Activated gamma-delta T cell treated with Interleukin-2 at 50 U/mL for 16 hours (primary cell): Measurements from ENCODE around the gene SHC3.

ENCODE experiments used
- DNase-seq: peaks from one replicate; pipeline ENCODE4 v3.0.0-alpha.2; 2020

The SHC3 gene

DNA sequence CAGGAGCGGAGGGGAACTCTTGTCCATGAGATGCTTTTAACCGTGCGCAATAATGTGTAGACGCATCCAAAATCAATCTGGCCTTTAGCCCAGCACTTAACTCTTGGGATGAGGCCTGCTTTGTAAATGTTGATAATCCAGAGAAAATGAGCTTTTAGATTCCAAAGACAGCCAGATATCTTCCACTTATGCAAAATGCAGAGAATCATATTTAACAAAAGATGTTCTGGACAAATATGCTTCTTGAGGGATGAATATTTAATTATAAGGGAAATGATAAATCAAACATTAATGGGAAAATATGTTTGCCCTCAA, 181.7 kb downstream of the SHC3 start:
- no peak for DNase-seq

DNA sequence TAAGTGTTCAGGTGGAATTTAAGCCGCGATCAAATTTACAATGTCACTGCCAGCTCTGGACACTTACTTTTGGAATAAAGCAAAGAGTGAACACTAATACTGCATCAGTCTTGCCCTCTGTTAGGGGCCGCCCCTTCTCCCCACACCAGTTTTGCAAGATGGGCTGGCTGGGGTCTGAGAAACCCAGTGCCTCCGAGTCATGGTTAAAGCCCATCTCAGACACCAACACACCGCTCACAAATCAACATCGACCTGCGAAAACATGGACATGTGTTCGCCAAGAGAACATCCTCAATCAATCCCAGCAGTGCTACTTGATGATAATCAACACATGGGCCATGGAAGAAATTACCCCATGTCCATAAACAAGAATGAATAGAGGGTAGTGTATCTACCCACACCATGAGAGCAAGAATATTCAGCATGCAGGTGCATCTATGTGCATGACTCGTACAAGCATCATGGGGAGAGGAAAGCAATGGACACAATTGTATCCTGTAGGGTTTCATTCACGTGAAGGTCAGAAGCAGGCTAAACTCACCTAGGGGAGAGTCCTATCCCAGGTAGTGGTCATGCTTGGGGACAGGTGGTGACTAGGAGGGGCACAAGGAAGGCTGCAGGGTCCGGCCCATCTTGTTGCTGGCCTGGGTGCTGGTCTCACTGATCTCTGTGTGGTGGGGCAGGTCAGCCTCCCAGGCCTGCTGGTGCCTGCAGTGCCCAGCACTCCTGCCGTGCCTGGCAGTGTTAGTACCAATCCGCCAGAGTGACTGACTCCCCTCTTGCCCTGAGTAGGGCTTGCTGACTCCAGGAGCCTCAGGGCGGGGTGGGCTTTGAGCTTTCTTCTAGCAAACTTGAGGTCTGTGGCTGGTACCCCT, 182.3 kb downstream of the SHC3 start:
- no peak for DNase-seq

DNA sequence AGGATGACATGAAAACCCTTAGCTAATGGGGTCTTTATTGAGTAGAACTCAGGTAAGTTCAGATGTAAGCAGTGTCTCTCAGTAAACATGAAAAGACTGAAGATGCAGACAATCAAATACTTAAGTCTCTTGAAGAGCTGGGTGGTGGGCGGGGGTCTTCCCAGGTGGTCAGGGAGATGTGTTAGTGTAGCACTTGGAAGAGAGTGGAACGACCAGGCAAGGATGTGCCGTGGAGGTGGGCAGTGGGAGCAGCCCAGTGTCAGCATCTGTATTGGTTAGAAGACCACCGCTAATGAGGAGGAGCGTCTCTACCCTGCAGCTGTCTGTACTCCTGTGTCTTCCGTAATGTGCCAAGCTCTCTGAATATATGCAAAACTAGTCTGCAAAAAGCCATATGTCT, 183.0 kb downstream of the SHC3 start:
- DNase-seq, result no peak

GRCh38 chr9:88995200-88995577, 183.4 kb downstream of the SHC3 start:
- DNase-seq, result no peak

GRCh38 chr9:88994469-88995199, 184.0 kb downstream of the SHC3 start:
- no peak for DNase-seq

DNA sequence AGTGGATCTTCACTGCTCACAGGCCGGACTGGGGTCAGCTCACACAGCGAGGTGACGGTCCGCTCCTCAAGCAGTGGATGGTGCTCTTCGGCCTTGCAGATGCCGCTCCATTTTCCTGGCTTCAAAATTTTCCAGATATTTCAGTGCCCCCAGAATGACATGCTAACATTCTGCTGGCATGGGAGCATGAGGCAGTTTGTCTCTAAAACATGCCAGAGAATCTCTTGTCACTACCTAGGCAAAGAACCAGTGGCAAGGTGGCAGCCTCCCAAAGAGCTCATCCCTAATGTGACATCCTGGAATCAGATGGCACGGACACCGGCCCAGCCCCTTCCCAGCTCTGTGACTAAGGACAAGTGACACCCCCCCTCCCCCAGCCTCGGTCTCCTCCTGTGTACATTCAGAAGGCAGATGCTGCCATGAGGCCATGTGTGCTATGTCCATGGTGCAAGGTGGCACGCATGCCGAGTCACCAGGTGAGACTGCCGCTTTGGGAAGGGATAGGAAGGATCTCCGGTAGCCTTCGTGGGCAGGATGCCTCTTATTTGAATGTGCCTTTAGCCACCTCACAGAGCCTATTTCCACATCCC, 184.7 kb downstream of the SHC3 start:
- DNase-seq, result no peak

- DNase-seq, result no peak
Observed at GRCh38 chr9:88993327-88993726, 185.3 kb downstream of the SHC3 start.

DNA sequence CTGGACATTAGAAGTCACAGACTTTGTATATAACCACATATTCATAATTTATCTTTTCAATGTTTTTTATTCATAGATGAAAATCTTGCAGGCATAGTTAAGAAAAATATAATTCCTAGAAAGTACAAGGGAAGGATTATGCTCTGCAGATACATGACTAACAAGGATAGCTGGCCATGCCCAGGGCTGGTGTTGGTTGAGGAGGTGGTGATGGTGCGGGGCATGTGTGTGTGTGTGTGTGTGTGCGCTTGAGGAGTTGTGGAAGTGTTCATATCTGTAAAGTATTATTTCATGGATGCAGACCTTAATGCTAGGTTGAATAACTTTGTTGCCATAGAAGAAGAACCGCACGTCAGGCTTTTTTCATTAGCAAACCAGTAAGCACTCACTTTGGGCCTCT, 186.1 kb downstream of the SHC3 start:
- no peak for DNase-seq

DNA sequence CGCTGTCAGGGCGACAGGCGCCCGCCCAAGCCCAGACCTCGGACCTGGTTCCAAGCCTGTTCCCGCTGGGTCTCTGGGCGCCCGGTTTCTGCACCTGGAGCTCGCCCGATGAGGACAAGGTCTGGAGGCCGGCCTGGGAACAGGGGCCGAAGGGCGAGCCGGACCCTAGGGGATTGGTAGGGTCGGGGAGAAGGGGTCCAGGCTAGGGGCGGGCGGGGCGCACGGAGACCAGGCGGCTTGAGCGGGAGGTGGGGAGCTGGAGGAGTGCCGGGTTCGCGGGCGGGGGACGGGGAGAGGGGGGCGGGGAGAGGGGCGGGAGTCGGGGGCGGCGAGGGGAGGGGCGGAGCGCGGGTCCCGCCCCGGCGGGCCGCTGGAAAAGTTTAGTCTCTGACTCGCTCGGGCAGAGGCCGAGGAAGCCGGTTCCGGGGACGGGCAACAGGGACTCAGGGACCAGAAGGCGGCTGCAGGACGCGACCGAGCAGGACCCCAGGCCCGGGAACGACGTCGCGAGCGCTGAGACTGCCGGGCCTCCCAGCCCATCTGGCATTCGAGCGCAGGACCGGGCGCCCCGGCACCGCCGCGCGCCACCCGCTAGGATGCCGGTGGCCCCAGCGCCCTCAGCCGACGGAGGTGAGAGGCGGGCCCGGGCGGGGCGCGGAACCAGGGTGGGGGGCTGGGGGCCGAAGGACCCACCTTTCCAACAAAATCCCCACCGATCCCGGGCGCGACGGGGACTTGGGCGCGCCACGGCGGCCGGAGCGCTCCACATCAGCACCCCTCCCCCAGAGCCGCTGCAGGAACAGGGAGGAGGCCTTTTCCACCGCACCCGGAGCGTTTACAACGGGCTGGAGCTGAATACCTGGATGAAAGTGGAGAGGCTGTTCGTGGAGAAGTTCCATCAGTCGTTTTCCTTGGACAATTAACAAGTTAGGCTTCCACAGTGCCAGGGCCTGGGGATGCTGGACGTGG, 187.3 kb downstream of the SHC3 start, which contains the start of gene S1PR3:
TSS of gene S1PR3 (plus strand) at position 403 of the 969 bp plus-strand sequence. CDS start 9,733 bp downstream, outside the sequence.
- no peak for DNase-seq

DNA sequence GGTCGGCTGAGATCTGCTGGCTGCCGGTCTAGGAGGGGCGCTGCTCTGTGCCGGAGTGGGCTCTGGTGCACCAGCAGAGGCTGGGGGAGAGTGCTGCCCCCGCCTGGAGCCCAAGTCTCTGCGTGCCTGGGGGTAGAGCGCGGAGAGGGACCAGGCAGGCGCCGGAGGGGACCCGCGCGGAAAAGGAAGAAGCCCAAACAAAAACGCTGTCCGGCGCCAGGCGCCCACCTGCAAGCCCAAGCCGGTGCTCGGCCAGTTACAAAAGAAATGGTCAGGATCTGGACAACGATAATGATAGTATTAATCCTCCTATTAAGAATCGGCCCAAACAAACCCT, 187.9 kb downstream of the SHC3 start:
- DNase-seq, result no peak

GRCh38 chr9:88990041-88990728, 188.4 kb downstream of the SHC3 start:
- DNase-seq, result no peak

- DNase-seq, result no peak
Observed at GRCh38 chr9:88988796-88989641, 189.6 kb downstream of the SHC3 start.

DNA sequence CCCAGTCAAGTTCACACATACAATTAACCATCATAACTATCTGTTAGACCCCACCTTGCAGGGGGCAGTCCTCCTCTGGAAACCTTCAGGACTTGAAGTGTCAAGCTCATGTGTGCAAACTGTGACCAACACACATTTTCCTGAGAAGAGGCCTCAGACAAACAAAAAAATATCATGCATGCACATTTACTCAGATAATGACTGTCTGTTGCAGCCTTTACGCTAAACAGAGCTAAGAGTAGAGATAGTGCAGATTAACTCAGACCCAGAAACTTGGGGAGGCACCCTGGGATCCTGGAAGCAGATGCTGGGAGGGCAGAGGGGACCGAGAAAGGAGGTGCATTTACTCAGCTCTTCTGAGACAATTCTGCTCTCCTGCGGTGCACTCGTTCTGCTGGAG, 191.0 kb downstream of the SHC3 start:
- DNase-seq, result no peak

DNA sequence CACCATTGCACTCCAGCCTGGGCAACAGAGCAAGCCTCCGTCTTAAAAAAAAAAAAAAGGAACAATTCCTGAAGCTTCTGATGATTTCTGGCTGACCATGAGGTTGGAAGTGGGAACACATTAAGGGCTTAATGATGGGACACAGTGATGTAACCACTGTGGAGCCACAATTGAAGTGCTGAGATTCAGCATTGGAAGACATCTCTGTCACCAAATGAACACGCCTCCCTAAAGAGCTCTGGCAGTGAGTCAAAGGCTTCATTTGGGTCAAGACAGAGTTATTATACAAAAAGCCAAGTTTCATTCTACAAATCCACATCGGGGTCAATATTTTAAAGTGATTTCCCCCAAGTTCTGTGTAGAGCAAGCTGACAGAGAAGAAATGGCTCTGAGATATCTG, 191.8 kb downstream of the SHC3 start:
- DNase-seq, result no peak

DNA sequence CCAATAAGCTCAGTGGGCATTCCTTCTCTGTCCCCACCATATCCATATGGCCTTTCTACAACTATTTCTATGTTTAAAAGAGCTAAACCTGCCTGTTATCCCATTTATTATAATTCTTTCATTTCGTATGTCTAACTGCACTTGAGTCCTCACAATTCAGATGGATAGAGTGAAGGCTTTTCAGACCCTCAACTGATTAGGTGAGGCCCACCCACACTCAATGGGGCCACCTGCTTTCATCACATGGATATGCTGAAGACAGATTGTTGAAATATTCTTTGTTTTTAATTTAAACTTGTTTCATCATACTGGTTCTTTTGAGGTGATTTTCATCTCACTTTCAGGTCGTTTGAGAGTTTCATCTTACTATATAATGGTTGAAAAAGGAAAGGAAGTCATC, 193.0 kb downstream of the SHC3 start:
- DNase-seq, result no peak

GRCh38 chr9:88984543-88984883, 194.1 kb downstream of the SHC3 start:
- DNase-seq, result no peak

DNA sequence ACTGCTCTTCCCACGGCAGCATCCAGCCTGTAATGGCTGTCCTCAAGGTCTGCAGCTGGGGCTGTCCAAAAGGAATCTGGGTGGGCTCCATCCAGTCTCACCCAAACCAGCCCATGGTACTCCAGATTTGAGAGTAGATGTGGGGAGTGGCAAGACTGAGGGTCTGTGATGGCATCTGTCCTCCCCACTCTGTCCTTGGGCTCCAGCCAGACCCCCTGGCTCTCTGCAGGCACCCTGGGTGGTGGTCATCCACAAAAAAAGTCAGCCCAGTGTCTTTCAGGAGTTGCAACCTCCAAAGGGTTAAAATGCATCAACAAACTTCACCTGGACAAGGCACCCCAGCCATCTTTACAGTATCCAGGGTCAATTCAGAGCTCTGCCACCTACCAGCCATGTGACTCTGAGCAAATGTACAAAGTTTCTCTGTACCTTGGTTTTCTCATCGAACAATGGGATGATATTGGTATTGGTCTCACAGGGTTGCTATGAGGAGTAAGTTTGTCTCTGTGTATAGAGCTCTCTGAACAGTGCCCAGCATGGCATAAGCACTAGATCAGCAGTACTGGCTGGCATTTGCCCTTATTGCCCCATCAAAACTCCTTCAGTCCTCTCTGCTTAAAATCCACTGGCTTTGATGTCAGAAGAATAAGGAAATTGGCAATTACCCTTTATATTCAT, 194.6 kb downstream of the SHC3 start:
- DNase-seq, result no peak

GRCh38 chr9:88980740-88981203, 197.8 kb downstream of the SHC3 start:
- no peak for DNase-seq

GRCh38 chr9:88979791-88980190, 198.8 kb downstream of the SHC3 start:
- no peak for DNase-seq

DNA sequence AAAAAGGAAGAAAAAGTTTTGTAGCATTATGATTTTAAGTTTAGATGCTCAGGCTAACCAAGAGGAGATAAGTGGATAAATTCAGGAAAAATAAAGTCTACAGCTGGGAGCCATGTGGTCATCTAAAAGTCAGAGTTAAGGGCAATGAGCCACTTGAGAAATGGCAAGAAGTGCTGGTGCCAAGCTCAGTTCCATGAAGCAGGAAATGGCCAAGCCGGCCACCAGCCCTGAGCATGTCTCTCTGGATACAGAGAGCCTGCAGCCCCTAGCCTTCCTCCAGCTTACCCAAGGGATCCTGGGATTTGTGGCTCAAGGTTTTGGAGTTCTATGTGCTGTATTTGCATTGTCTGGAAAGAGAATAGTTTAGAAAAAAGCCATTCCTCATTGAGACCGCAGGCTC, 199.6 kb downstream of the SHC3 start:
- DNase-seq, result no peak

DNA sequence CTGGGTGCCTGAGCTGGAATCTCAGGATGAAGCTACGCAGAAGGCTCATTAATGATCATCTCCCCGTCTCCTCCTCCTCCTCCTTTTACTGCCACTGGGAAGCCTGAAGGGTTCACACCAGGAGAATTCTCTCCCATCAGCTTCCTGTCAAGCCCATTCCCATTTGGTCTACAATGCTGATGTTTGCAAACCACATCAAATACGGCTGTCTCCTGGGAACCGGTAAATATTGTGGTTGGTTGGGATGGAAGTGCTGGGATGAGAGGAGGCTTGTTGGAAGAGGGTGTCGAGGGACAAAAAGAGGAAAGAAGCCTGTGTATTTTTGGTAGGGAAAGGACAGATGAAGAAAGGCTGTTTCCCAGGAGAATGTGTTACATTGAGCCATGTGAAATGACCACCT, 200.6 kb downstream of the SHC3 start:
- DNase-seq, result no peak
